ENCODE results near the gene GLI1.

GLI1 gene

GRCh38 chr12:57444744-57445143, 14.8 kb upstream of the GLI1 start:
- H3K4me3 ChIP-seq (replicated peaks; ENCODE audit: low read depth, low read length), result no peak overlapping the region
- TF ChIP-seq CTCF (IDR thresholded peaks at IDR 0.05; ENCODE audit: low read depth, low read length, missing control alignments), result no peak
- DNase-seq (ENCODE audit: extremely low read depth, low read depth), result no peak

DNA sequence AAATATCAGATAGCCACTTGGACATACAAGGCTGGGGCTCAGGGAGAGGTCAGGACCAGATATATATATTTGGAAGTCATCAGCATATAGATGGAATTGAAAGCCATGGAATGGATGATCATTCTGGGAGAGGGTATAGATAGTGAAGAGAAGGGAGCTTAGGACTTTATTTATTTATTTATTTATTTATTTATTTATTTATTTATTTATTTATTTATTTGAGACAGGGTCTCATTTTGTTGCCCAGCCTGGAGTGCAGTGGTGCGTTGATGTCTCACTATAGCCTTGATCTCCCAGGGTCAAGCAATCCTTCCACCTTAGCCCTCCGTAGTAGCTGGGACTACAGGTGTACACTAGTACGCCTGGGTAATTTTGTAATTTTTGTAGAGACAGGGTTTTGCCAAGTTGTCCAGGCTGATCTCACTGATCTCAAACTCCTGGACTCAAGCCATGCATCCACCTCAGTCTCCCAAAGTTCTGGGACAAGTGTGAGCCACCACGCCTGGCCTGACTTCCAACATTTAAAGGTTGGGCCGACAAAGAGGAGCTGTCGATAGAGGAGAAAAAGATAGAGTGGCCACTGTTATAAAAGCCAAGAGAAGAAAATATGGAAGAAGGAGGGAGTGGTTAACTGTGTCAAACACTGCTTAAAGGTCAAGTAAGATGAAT, 13.2 kb upstream of the GLI1 start:
- TF ChIP-seq CTCF (IDR thresholded peaks at IDR 0.05; ENCODE audit: low read depth, low read length, missing control alignments), result no peak
- DNase-seq (ENCODE audit: extremely low read depth, low read depth), result no peak

DNA sequence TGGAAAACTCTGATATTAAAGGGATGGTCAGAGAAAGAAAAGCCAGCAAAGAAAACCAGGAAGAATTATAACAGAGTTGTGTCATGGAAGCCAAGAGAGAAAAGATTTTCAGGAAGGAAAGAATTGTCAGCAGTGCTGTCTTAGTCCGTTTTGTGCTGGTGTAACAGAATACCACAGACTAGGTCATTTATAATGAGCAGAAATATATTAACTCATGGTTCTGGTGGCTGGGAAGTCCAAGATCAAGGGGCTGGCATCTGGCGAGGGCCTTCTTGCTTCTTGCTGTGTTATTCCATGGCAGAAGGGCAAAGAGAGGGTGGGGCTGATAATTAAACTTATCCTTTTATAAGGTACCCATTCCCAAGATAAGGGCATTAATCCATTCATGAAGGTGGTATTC, 10.9 kb upstream of the GLI1 start:
- TF ChIP-seq CTCF (IDR thresholded peaks at IDR 0.05; ENCODE audit: low read depth, low read length, missing control alignments), result no peak
- DNase-seq (ENCODE audit: extremely low read depth, low read depth), result no peak
- H3K4me3 ChIP-seq (replicated peaks; ENCODE audit: low read depth, low read length), result no peak overlapping the region

More for the DNA sequence above, 13.2 kb upstream of the GLI1 start:
- H3K4me3 ChIP-seq (replicated peaks; ENCODE audit: low read depth, low read length), result no peak overlapping the region

DNA sequence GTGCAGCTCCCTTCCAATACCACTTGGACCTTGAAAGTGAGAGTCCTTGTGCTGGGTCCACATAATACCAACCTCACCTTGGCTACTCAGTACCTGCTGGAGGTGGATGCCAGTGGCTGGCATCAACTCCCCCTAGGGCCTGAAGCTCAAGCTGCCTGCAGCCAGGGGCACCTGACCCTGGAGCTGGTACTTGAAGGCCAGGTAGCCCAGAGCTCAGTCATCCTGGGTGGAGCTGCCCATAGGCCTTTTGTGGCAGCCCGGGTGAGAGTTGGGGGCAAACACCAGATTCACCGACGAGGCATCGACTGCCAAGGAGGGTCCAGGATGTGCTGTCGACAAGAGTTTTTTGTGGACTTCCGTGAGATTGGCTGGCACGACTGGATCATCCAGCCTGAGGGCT, 10.2 kb upstream of the GLI1 start:
- TF ChIP-seq CTCF (IDR thresholded peaks at IDR 0.05; ENCODE audit: low read depth, low read length, missing control alignments), result no peak
- DNase-seq (ENCODE audit: extremely low read depth, low read depth), result no peak
- no peak overlapping the region for H3K4me3 ChIP-seq (replicated peaks; ENCODE audit: low read depth, low read length)

GRCh38 chr12:57450057-57450456, 9.5 kb upstream of the GLI1 start:
- no peak overlapping the region for H3K4me3 ChIP-seq (replicated peaks; ENCODE audit: low read depth, low read length)
- no peak for TF ChIP-seq CTCF (IDR thresholded peaks at IDR 0.05; ENCODE audit: low read depth, low read length, missing control alignments)
- no peak for DNase-seq (ENCODE audit: extremely low read depth, low read depth)

GRCh38 chr12:57451233-57451778, 8.3 kb upstream of the GLI1 start:
- no peak for DNase-seq (ENCODE audit: extremely low read depth, low read depth)
- no peak overlapping the region for H3K4me3 ChIP-seq (replicated peaks; ENCODE audit: low read depth, low read length)
- no peak for TF ChIP-seq CTCF (IDR thresholded peaks at IDR 0.05; ENCODE audit: low read depth, low read length, missing control alignments)
